ENCODE measurements around the gene ANKS1A.

ANKS1A gene

GRCh38 chr6:35061102-35061615 lies 172.1 kb downstream of the ANKS1A start:
- DNase-seq: no peak
- Mint-ChIP-seq H3K4me3 (no peak overlapping the region), H3K27me3 (ENCODE audit: low read depth, poor library complexity) (peaks cover 8% of the 10 kb centered on the region), H3K36me3 (ENCODE audit: low read depth) (peaks cover 6% of the 10 kb centered on the region), H3K27ac (no peak overlapping the region), H3K4me1 (peaks cover 37% of the 10 kb centered on the region), H3K9me3 (no peaks in the 10 kb centered on the region)
- no peak for TF ChIP-seq CTCF (IDR thresholded peaks at IDR 0.05)

- H3K4me3 Mint-ChIP-seq: no peak overlapping the region
- H3K27ac Mint-ChIP-seq: no peak overlapping the region
- TF ChIP-seq CTCF (IDR thresholded peaks at IDR 0.05): no peak
- H3K27me3 Mint-ChIP-seq (ENCODE audit: low read depth, poor library complexity): peaks cover 8% of the 10 kb centered on the region
- no peak for DNase-seq
- H3K4me1 Mint-ChIP-seq: peaks cover 32% of the 10 kb centered on the region
- no peaks in the 10 kb centered on the region for H3K36me3 Mint-ChIP-seq (ENCODE audit: low read depth)
- H3K9me3 Mint-ChIP-seq: no peaks in the 10 kb centered on the region
Measured at GRCh38 chr6:35061651-35062410, 172.8 kb downstream of the ANKS1A start.

GRCh38 chr6:35062676-35063574 lies 173.9 kb downstream of the ANKS1A start:
- Mint-ChIP-seq H3K27me3 (ENCODE audit: low read depth, poor library complexity) (peaks cover 8% of the 10 kb centered on the region), H3K27ac (no peak overlapping the region), H3K4me1 (peaks cover 27% of the 10 kb centered on the region), H3K4me3 (no peak overlapping the region), H3K36me3 (ENCODE audit: low read depth) (no peaks in the 10 kb centered on the region), H3K9me3 (no peaks in the 10 kb centered on the region)
- TF ChIP-seq CTCF (IDR thresholded peaks at IDR 0.05): no peak
- no peak for DNase-seq

GRCh38 chr6:35063701-35064280 lies 174.7 kb downstream of the ANKS1A start:
- no peak overlapping the region for H3K27ac Mint-ChIP-seq

GRCh38 chr6:35064290-35064689 lies 175.2 kb downstream of the ANKS1A start:
- no peak for TF ChIP-seq CTCF (IDR thresholded peaks at IDR 0.05)
- H3K27ac Mint-ChIP-seq: no peak overlapping the region
- no peak overlapping the region for H3K4me3 Mint-ChIP-seq

More at GRCh38 chr6:35063701-35064280, 174.7 kb downstream of the ANKS1A start:
- no peaks in the 10 kb centered on the region for H3K36me3 Mint-ChIP-seq (ENCODE audit: low read depth)
- peaks cover 27% of the 10 kb centered on the region for H3K4me1 Mint-ChIP-seq
- H3K27me3 Mint-ChIP-seq (ENCODE audit: low read depth, poor library complexity): peaks cover 8% of the 10 kb centered on the region
- DNase-seq: no peak
- no peak overlapping the region for H3K4me3 Mint-ChIP-seq
- H3K9me3 Mint-ChIP-seq: no peaks in the 10 kb centered on the region
- no peak for TF ChIP-seq CTCF (IDR thresholded peaks at IDR 0.05)

More at GRCh38 chr6:35064290-35064689, 175.2 kb downstream of the ANKS1A start:
- H3K36me3 Mint-ChIP-seq (ENCODE audit: low read depth): no peaks in the 10 kb centered on the region
- peaks cover 8% of the 10 kb centered on the region for H3K27me3 Mint-ChIP-seq (ENCODE audit: low read depth, poor library complexity)
- H3K9me3 Mint-ChIP-seq: no peaks in the 10 kb centered on the region
- peaks cover 25% of the 10 kb centered on the region for H3K4me1 Mint-ChIP-seq
- DNase-seq: no peak
